Effector CD8-positive, alpha-beta T cell (primary cell): ENCODE data around the gene GPR141.

ENCODE experiments used
- DNase-seq: peaks from one replicate; lab custom pipeline; 2025; lab: John Stamatoyannopoulos, UW

The GPR141 gene

GRCh38 chr7:37784015-37784414 is 100.4 kb downstream of the GPR141 start:
- no peak for DNase-seq

- no peak for DNase-seq
These were observed 103.4 kb downstream of the GPR141 start for GRCh38 chr7:37786741-37787569.
